Limb (tissue), 2 donors: ENCODE measurements around the gene ZNF609.

Experiments used
- DNase-seq, 2 donors: peaks; one replicate each; pipeline ENCODE4 v3.0.0-alpha.2; 2016; ENCODE audit errors: extremely low spot score in 2 of 2

ZNF609 gene

GRCh38 chr15:64694816-64695215 is 234.4 kb downstream of the ZNF609 start:
- no peak for DNase-seq

GRCh38 chr15:64695561-64695992 is 235.2 kb downstream of the ZNF609 start:
- DNase-seq, result no peak

- DNase-seq, result no peak
Observed at GRCh38 chr15:64696481-64696880, 236.1 kb downstream of the ZNF609 start.

- no peak for DNase-seq
Observed at GRCh38 chr15:64697911-64698369, 237.6 kb downstream of the ZNF609 start.

GRCh38 chr15:64698823-64699222 is 238.4 kb downstream of the ZNF609 start:
- no peak for DNase-seq

GRCh38 chr15:64699751-64700388 is 239.5 kb downstream of the ZNF609 start:
- DNase-seq, result peak; percentile 77 to 79

GRCh38 chr15:64701051-64701450 is 240.7 kb downstream of the ZNF609 start:
- no peak for DNase-seq

GRCh38 chr15:64701482-64702184 is 241.3 kb downstream of the ZNF609 start:
- no peak for DNase-seq

- DNase-seq, result peak; percentile 94 to 99
Observed at GRCh38 chr15:64702816-64703631, 242.6 kb downstream of the ZNF609 start.

- no peak for DNase-seq
Observed at GRCh38 chr15:64703632-64703959, 243.2 kb downstream of the ZNF609 start.

- DNase-seq, result no peak
Observed at GRCh38 chr15:64705006-64705405, 244.6 kb downstream of the ZNF609 start.

- no peak for DNase-seq
Observed at GRCh38 chr15:64706011-64706911, 245.9 kb downstream of the ZNF609 start.

GRCh38 chr15:64710676-64711428 is 250.5 kb downstream of the ZNF609 start:
- DNase-seq, result no peak

- DNase-seq, result no peak
Observed at GRCh38 chr15:64712353-64712752, 252.0 kb downstream of the ZNF609 start.

- DNase-seq, result no peak
Observed at GRCh38 chr15:64713592-64713991, 253.2 kb downstream of the ZNF609 start.

GRCh38 chr15:64716452-64716851 is 256.1 kb downstream of the ZNF609 start:
- DNase-seq, result no peak

- no peak for DNase-seq
Observed at GRCh38 chr15:64717130-64717529, 256.8 kb downstream of the ZNF609 start.

GRCh38 chr15:64717735-64718495 is 257.5 kb downstream of the ZNF609 start:
- DNase-seq, result no peak

GRCh38 chr15:64720188-64720587 is 259.8 kb downstream of the ZNF609 start:
- no peak for DNase-seq

GRCh38 chr15:64730151-64730550 is 269.8 kb downstream of the ZNF609 start:
- DNase-seq, result no peak
